ENCODE data around the gene BTBD16. TPM values are rescaled to one million over a fixed set of nuclear protein-coding genes. Genes with fewer than 3 reads are reported as not detected.

BTBD16 gene
- total RNA-seq, 2 experiments from 2014 or later: not detected

DNA sequence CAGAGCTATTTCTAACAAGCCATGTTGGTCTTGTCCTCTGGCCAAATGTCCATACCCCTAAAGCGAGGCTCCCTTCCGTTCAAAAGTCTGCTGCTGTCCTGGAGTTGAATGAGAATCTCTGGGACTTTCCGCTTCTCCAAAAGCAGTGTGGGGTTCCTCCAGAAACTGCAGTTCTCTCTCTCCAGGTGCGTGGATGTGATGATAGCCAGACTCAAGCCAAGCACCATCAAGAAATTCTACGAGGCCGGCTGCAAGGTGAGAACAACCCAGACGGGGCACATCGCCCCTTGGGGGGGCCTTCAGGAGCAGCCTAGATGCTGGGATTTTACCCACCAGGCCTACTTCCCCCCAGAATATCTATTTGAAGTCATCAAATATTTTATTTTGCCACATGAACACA is 26.5 kb downstream of the BTBD16 start:
- no peaks in the 10 kb centered on the region for H3K9me3 Mint-ChIP-seq (ENCODE audit: low read depth)
- no peaks in the 10 kb centered on the region for H3K36me3 Mint-ChIP-seq
- H3K27ac Mint-ChIP-seq: no peak overlapping the region
- no peak for DNase-seq
- CTCF ChIA-PET: interaction anchor here (1.0 to 4.5 kb wide), 4 partner anchors 16 to 136 kb away, joined by 3 to 68 read pairs (median 6); no protein-coding TSS in a partner anchor
- peaks cover 16% of the 10 kb centered on the region for H3K4me1 Mint-ChIP-seq
- no peak overlapping the region for H3K4me3 Mint-ChIP-seq
- H3K27me3 Mint-ChIP-seq: peaks cover 35% of the 10 kb centered on the region
- ATAC-seq: no peak

DNA sequence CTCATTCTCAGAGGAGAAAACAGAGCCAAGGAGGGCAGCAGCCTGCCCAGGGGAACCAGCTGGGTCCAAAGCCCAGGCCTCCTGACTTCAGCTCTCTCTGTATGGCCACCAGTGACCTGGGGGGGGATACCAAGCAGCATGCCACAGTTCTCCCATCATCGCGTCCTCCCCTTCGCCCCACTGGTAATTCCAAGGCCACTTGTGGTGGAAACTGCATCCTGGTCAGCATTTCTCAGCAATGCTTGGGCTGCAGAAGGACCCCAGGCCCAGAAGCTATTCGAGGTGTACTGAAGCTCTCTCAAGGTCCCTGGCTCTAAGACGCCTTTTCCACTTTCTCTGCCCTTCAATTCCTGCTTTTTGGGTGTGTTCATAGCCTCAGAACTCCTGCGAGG is 27.1 kb downstream of the BTBD16 start:
- no peaks in the 10 kb centered on the region for H3K9me3 Mint-ChIP-seq (ENCODE audit: low read depth)
- H3K27ac Mint-ChIP-seq: no peak overlapping the region
- peaks cover 35% of the 10 kb centered on the region for H3K27me3 Mint-ChIP-seq
- DNase-seq (no peak), ATAC-seq (no peak)
- CTCF ChIA-PET: interaction anchor here (1.0 to 4.5 kb wide), 18 partner anchors 11 to 270 kb away, joined by 3 to 68 read pairs (median 5); partner anchors contain the start of gene PLEKHA1
- H3K4me1 Mint-ChIP-seq: peaks cover 15% of the 10 kb centered on the region
- no peaks in the 10 kb centered on the region for H3K36me3 Mint-ChIP-seq
- H3K4me3 Mint-ChIP-seq: no peak overlapping the region

DNA sequence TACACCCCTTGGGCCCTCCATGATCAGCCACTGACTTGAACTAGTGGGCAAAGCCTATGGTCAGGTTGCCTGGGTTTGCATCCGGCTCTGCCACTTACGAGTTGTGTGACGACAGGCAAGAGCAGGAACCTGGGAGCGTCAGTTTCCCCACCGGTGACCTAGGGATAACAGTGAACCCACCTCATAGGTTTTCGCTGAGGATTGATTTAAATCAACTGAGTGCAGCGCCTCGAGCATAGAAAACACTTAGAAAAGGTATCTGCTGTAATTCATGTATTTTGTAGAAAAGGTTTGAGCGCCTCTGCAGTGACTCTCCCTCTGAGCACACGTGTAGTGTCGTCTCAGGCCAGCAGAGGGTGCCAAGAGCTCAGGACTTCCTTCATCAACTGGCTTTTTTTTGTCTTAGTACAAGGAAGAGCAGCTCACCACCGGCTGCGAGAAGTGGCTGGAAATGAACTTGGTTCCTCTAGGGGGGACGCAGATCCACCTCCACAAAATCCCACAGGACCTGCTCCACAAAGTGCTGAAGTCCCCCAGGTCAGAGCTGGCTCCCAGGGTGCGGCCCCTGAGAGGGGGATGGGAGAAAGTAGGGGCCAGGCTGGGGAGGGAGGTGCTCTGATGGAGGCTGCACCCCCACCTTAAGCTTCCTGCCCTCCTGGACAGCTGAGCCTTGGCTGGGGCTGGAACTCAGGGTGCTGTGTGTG is 27.7 kb downstream of the BTBD16 start:
- CTCF ChIA-PET: interaction anchor here (0.5 to 4.5 kb wide), 33 partner anchors 12 to 374 kb away, joined by 3 to 68 read pairs (median 4); partner anchors contain the start of genes ARMS2 and PLEKHA1
- H3K36me3 Mint-ChIP-seq: no peaks in the 10 kb centered on the region
- H3K4me1 Mint-ChIP-seq: peaks cover 12% of the 10 kb centered on the region
- peaks cover 35% of the 10 kb centered on the region for H3K27me3 Mint-ChIP-seq
- no peak overlapping the region for H3K27ac Mint-ChIP-seq
- ATAC-seq (peak; percentile 81), DNase-seq (peak; percentile 72)
- H3K9me3 Mint-ChIP-seq (ENCODE audit: low read depth): no peaks in the 10 kb centered on the region
- H3K4me3 Mint-ChIP-seq: no peak overlapping the region

DNA sequence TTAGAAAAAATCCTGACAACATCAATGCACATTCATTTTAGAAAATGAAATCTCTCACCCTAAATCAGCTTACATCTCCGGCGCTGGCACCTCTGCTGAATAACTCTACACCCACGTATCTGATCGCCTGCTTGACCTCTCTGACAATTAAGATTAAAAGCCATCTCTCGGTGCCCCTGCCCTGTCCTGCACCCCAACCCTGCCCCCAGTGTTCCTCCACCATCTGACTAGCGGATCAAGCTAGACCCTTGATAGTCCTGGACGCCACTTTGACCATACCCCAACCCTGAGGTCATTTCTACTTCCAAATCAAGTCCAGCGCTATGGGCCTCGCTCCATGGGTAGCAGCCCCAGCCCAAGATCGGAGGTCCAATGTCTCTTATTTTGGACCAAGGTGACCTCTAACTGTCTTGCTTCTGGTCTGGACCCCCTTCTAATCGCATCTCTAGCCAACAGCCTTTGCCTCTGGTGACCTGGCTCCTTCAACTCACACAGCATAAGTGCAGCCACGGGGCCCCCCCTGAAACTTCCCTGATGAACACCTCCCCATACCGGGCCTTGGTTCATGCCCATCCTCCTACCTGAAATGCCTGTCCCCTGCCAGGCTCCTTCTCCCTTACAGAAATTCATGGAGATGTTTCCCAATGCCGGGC is 28.5 kb downstream of the BTBD16 start:
- CTCF ChIA-PET: interaction anchor here (0.5 to 4.5 kb wide), 32 partner anchors 11 to 375 kb away, joined by 3 to 68 read pairs (median 4); partner anchors contain the start of genes ARMS2 and PLEKHA1
- no peaks in the 10 kb centered on the region for H3K9me3 Mint-ChIP-seq (ENCODE audit: low read depth)
- no peak overlapping the region for H3K27ac Mint-ChIP-seq
- peaks cover 39% of the 10 kb centered on the region for H3K27me3 Mint-ChIP-seq
- no peaks in the 10 kb centered on the region for H3K36me3 Mint-ChIP-seq
- peaks cover 12% of the 10 kb centered on the region for H3K4me1 Mint-ChIP-seq
- no peak for ATAC-seq
- H3K4me3 Mint-ChIP-seq: no peak overlapping the region
- DNase-seq: peak; percentile 22

DNA sequence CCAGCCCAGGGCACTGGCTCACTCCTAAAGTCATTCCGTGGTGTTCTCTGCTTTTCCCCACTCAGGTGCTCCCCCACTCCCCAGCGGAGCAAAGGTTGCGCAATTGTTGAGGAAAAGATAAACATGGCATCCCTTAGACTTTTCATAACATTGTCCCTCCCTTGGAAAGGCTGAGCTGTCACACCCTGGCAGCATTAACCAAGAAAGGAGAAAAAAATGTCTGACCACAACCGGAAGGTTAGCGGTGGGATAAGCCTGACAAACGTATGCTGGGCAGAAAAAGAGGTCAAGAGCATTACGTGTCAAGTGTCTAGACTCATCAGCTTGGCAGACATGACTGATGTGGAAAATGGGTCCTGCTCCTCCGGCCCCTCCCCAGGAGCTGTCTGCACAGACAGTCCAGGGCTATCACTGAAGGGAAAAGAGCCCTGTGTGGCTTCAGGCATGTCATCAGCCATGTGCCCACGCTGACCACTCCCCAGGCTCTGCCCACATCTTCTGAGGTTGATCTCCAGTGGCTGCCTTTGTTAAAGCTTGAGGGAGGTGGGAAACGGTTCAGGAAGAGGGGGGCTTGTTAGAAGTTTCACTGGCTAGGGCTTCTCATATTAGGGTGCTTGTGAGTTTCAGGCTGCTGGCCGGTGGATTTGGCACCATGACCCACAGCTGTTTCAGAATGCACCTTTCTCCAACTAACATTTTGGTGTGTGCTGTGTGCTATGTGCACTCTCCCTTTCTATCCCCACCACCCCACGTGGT is 30.1 kb downstream of the BTBD16 start:
- H3K9me3 Mint-ChIP-seq (ENCODE audit: low read depth): peaks cover 2% of the 10 kb centered on the region
- no peak overlapping the region for H3K4me3 Mint-ChIP-seq
- CTCF ChIA-PET: interaction anchor here (1.5 to 2.6 kb wide), 2 partner anchors 134 to 265 kb away, joined by 6 to 10 read pairs; no protein-coding TSS in a partner anchor
- ATAC-seq (no peak), DNase-seq (no peak)
- peaks cover 35% of the 10 kb centered on the region for H3K27me3 Mint-ChIP-seq
- no peak overlapping the region for H3K27ac Mint-ChIP-seq
- H3K4me1 Mint-ChIP-seq: no peaks in the 10 kb centered on the region
- H3K36me3 Mint-ChIP-seq: no peaks in the 10 kb centered on the region

DNA sequence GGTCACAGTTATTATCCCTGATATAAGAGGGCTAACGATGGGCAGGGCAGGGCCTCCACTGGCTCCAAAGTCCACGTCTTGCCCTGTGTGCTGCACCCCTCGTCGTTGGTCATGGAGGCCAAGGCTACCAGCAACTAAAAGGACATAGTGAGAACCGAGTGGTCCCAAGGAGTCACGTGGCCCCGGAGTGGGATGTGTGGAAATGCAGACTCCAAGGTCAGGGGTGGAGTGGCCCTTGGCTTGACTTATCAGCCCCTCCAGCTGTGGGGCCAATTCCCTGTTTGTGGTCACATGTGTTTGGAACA is 30.7 kb downstream of the BTBD16 start:
- peaks cover 31% of the 10 kb centered on the region for H3K27me3 Mint-ChIP-seq
- CTCF ChIA-PET: interaction anchor here (1.5 to 2.6 kb wide), 2 partner anchors 134 to 264 kb away, joined by 6 to 10 read pairs; no protein-coding TSS in a partner anchor
- H3K4me3 Mint-ChIP-seq: no peak overlapping the region
- H3K9me3 Mint-ChIP-seq (ENCODE audit: low read depth): peaks cover 2% of the 10 kb centered on the region
- ATAC-seq: no peak
- H3K4me1 Mint-ChIP-seq: no peaks in the 10 kb centered on the region
- DNase-seq: no peak
- H3K36me3 Mint-ChIP-seq: no peaks in the 10 kb centered on the region
- H3K27ac Mint-ChIP-seq: no peak overlapping the region

DNA sequence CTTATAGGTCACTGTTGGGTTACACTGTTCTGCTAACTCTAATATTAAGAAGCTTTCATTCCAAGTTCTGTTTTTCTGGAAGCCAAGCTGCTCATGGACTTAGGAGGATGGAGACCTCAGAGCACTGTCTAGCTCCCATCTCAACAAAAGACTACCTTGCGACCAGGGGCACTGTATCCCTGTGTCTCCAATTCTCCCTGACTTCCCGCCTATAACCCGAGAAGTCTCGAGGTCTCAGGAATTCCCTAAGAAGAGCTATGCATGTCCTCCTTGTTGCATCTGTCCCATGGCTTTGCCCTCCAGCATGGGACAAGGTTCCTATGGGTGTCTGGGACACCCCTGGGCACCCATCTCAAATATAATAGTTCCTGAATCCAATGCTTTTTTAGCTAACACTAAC is 31.2 kb downstream of the BTBD16 start:
- peaks cover 27% of the 10 kb centered on the region for H3K27me3 Mint-ChIP-seq
- no peak overlapping the region for H3K27ac Mint-ChIP-seq
- no peak for ATAC-seq
- CTCF ChIA-PET: interaction anchor here (1.5 to 2.6 kb wide), 2 partner anchors 133 to 264 kb away, joined by 6 to 10 read pairs; no protein-coding TSS in a partner anchor
- H3K36me3 Mint-ChIP-seq: no peaks in the 10 kb centered on the region
- no peak for DNase-seq
- no peaks in the 10 kb centered on the region for H3K4me1 Mint-ChIP-seq
- no peak overlapping the region for H3K4me3 Mint-ChIP-seq
- peaks cover 2% of the 10 kb centered on the region for H3K9me3 Mint-ChIP-seq (ENCODE audit: low read depth)

DNA sequence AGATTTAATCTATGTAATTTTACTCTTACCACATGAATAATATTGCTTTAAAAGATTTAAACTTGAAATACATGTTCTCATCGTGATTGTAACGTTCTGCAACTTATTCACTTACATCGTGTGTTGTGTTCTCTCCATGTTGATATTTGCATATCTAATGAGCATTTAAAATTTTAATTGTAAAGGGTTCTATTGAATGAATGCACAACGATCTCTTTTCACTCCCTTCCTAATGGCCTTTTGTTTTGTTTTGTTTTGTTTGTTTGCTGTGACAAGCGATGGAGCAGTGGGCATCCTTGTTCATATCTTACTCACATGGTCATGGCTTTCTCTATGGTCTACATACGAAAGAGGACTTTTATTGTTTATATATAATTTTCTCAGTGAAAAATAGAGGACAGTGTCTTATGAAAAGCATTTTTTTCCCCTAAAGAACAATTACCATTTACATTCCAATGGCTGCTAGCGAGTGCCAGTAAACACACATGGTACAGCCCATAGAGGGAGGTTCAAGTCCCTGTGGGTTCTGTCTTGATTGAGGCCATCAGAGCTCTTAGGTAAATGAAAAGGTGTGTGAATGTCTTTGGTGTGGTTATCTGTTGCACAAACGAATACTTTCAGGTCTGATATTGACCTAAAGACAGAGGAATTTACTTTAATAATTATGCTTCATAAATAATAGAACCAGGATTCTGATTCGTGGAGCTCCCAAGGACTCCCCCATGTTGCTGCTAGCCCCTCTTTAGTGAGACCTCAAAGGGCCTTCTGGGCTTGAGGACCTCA is 32.4 kb downstream of the BTBD16 start:
- Mint-ChIP-seq H3K9me3 (ENCODE audit: low read depth) (peaks cover 2% of the 10 kb centered on the region), H3K27ac (no peak overlapping the region)
- CTCF ChIA-PET: interaction anchor here (1.0 to 2.6 kb wide), 3 partner anchors 32 to 132 kb away, joined by 3 to 10 read pairs (median 3); no protein-coding TSS in a partner anchor

DNA sequence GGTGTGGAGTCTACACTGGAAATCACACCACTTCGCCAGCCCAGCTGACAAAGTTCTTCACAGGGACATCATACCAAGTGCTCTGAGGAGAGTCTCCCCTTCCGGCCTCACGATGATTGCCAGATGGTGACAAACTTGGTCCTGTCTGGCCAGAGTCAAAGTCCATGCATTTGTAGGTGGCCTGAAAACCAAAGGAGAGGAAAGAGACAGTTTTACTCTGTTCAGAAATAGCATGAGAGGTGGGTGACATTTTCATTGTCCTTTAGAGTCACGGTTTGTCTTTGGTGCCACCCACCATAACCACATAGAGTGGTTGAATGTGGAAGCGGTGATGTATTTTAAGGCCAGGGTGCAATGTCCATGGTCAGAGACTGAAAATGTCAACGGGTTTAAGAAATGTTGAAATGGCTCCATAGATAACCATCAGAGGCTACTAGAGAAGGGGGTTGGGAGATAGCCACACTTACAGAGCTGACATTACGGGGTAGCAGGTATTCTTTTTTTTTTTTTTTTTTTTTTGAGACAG is 33.0 kb downstream of the BTBD16 start:
- Mint-ChIP-seq H3K4me1 (no peaks in the 10 kb centered on the region), H3K36me3 (no peaks in the 10 kb centered on the region), H3K4me3 (no peak overlapping the region), H3K9me3 (ENCODE audit: low read depth) (peaks cover 2% of the 10 kb centered on the region), H3K27me3 (peaks cover 21% of the 10 kb centered on the region), H3K27ac (no peak overlapping the region)
- no peak for ATAC-seq
- CTCF ChIA-PET: interaction anchor here (1.0 to 1.2 kb wide), 2 partner anchors 31 to 131 kb away, joined by 3 read pairs; no protein-coding TSS in a partner anchor
- DNase-seq: no peak

More for the DNA sequence above, 32.4 kb downstream of the BTBD16 start:
- no peaks in the 10 kb centered on the region for H3K4me1 Mint-ChIP-seq
- H3K36me3 Mint-ChIP-seq: no peaks in the 10 kb centered on the region
- ATAC-seq: no peak
- H3K4me3 Mint-ChIP-seq: no peak overlapping the region
- no peak for DNase-seq
- H3K27me3 Mint-ChIP-seq: peaks cover 24% of the 10 kb centered on the region

DNA sequence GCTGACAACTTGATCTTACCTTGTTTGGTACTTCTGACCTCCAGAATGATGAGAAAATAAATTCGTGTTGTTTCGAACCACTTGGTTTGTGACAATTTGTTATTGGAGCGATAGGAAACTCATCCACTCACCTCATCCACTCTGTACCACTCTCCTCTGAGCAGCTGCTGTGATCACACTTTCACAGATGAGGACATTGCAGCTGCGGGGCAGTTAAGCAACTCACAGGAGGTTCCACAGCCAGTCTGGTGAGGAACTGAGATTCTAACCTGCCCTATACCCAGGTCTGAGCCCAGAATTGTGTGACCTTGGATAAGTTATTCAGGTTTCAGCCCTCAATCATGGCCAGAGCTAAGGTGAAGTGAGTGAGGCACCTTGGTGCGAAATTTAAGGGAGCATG is 35.2 kb downstream of the BTBD16 start:
- CTCF ChIA-PET: interaction anchor here (1.3 kb wide), 1 partner anchor 259 kb away, joined by 4 read pairs; no protein-coding TSS in a partner anchor
- Mint-ChIP-seq H3K27me3 (peaks cover 30% of the 10 kb centered on the region), H3K4me3 (no peak overlapping the region), H3K27ac (no peak overlapping the region), H3K9me3 (ENCODE audit: low read depth) (peaks cover 2% of the 10 kb centered on the region), H3K4me1 (no peaks in the 10 kb centered on the region), H3K36me3 (no peaks in the 10 kb centered on the region)
- DNase-seq: no peak
- no peak for ATAC-seq

DNA sequence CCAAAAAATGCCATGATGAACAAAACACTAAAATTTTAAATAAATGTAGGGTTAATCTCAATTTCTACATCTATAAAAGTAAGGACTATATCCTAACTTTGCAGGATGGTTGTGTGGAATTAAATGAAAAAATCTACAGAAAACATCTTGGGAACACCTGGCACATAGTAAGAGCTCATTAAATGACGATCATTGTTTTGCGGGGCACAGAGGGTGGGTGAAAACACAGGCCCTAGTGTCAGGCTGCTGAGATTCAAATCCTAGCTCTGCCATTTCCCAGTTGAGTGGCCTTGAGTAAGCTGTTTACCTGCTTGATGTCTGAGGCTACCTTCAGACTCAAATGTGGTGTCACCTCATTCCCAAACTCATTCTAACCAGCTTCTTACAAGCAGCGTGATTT is 35.6 kb downstream of the BTBD16 start:
- H3K9me3 Mint-ChIP-seq (ENCODE audit: low read depth): peaks cover 2% of the 10 kb centered on the region
- H3K27me3 Mint-ChIP-seq: peaks cover 30% of the 10 kb centered on the region
- no peak overlapping the region for H3K4me3 Mint-ChIP-seq
- ATAC-seq (no peak), DNase-seq (no peak)
- no peaks in the 10 kb centered on the region for H3K36me3 Mint-ChIP-seq
- no peaks in the 10 kb centered on the region for H3K4me1 Mint-ChIP-seq
- CTCF ChIA-PET: interaction anchor here (1.3 kb wide), 1 partner anchor 259 kb away, joined by 4 read pairs; no protein-coding TSS in a partner anchor
- no peak overlapping the region for H3K27ac Mint-ChIP-seq

DNA sequence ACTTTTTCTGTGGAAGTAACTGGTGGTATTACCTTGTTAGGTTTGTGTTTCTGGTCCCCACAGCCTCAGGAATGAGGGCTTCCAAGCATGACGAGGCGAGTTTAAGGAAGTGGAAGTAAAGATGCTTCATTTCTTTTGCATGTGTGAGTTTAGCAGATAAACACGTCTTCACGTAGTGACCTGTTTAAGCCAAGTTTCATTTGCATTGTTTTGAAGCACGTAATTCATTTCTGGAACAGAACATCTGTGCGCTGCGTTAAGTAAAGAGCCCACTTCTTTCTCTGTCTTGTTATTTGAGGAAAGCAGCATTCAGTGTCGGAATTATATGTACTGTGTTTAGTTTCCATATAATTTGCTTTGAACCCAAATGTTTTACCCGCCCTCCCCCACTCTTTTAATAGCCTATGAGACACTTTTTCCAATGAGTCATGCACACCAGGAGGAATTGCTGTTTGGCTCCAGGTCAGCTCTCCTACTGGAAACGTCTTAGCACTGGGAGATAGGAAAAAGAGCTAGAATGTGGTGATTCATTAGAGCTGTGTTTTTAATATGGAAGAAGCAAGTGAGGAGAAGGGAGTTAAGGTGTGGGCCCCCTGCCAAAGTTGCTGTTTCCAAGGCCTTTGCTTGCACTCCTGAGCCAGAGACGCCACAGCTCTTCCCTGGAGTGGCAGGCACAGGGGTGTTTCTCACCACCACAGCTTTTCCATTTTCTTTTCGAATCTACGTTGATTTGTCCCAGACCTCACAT is 36.7 kb downstream of the BTBD16 start:
- CTCF ChIA-PET: no interaction called here
- Mint-ChIP-seq H3K9me3 (ENCODE audit: low read depth) (peaks cover 2% of the 10 kb centered on the region), H3K4me1 (no peaks in the 10 kb centered on the region), H3K27ac (no peak overlapping the region), H3K36me3 (no peaks in the 10 kb centered on the region), H3K27me3 (peaks cover 31% of the 10 kb centered on the region), H3K4me3 (no peak overlapping the region)
- DNase-seq (no peak), ATAC-seq (no peak)
